ENCODE measurements around the gene PRR27. TPM values are rescaled to one million over a fixed set of nuclear protein-coding genes. Genes with fewer than 3 reads are reported as not detected.

PRR27 gene
- total RNA-seq: not detected in 2 replicates
- polyA plus RNA-seq: not detected in 2 replicates
- polyA plus RNA-seq (2011; cell fraction: cytosol; rRNA removed): not detected in 2 replicates
- not detected in 2 replicates for polyA plus RNA-seq (2011; cell fraction: nucleus; rRNA removed)
- not detected in 2 replicates for polyA plus RNA-seq (2012)
- not detected in 2 replicates for polyA minus RNA-seq
- not detected for polyA minus RNA-seq (2011; cell fraction: cytosol; rRNA and poly(A)+ RNA removed)
- polyA minus RNA-seq (2011; cell fraction: nucleus; rRNA and poly(A)+ RNA removed): not detected in 2 replicates
- not detected for Bru-seq, nascent RNA
- not detected for BruChase-seq, experiment 1, labeled RNA remaining after a 6-hour chase
- BruChase-seq, experiment 2, labeled RNA remaining after a 2-hour chase: not detected
- long read RNA-seq: 0 reads

GRCh38 chr4:70153937-70154336 lies at the start of gene PRR27:
Gene PRR27, plus strand, starts transcription at chr4:70154237. Its CDS starts 139 bp downstream, at chr4:70154376.
- H3K27me3 ChIP-seq (ENCODE audit: control insufficient read depth in 2 of 2, insufficient read depth in 2 of 2, low read length in 2 of 2): no peaks in the 10 kb centered on the region
- no peaks in the 10 kb centered on the region for H3K36me3 ChIP-seq (ENCODE audit: control insufficient read depth in 2 of 2, extremely low read depth in 1 of 2, insufficient read depth in 2 of 2, low read length in 2 of 2)
- POLR2A ChIA-PET: no interaction called here
- no peaks in the 10 kb centered on the region for H4K20me1 ChIP-seq (replicated peaks; ENCODE audit: control insufficient read depth, extremely low read depth, insufficient read depth, low read length)
- DNase-seq (ENCODE audit: low read depth, low spot score) (no peak), FAIRE-seq (no peak)
- H3K4me3 ChIP-seq (replicated peaks in 1 of 3; ENCODE audit: insufficient read depth in 1 of 3, low read depth in 1 of 3, low read length in 3 of 3): no peak within 1 kb of the TSS
- CTCF ChIA-PET: no interaction called here
- no peak for TF ChIP-seq POLR2AphosphoS5 (IDR thresholded peaks at IDR 0.05; ENCODE audit: insufficient read depth, low read depth, low read length)
- TF ChIP-seq JUN (IDR thresholded peaks at IDR 0.05; ENCODE audit: borderline replicate concordance, insufficient read depth, insufficient read length, low read depth): no peak
- no peak for TF ChIP-seq MYC (IDR thresholded peaks at IDR 0.05; ENCODE audit: low read depth, low read length)
- TF ChIP-seq GATA2 (IDR thresholded peaks at IDR 0.05; ENCODE audit: insufficient read depth, insufficient read length, low read depth, low read length): no peak
- no peak for TF ChIP-seq POLR2A (IDR thresholded peaks at IDR 0.05; ENCODE audit: low read depth, low read length)
- no peak for TF ChIP-seq CTCF (IDR thresholded peaks at IDR 0.05; ENCODE audit: extremely low read depth in 1 of 2, insufficient read depth in 1 of 2, low read depth in 1 of 2, low read length in 2 of 2)
- no peak for TF ChIP-seq MAX (IDR thresholded peaks at IDR 0.05; ENCODE audit: insufficient read depth, insufficient read length)
- no peak for TF ChIP-seq FOS (IDR thresholded peaks at IDR 0.05; ENCODE audit: borderline replicate concordance, insufficient read depth, low read length)
- no peak for TF ChIP-seq EZH2 (IDR thresholded peaks at IDR 0.05; ENCODE audit: borderline replicate concordance, low read depth, low read length, severe bottlenecking)
- no TSS peak for BruUV-seq (replicated peaks)
- H3K4me1 ChIP-seq (ENCODE audit: control insufficient read depth, extremely low read depth, insufficient read depth, low read length): no peaks in the 10 kb centered on the region
- H3K9ac ChIP-seq (replicated peaks; ENCODE audit: extremely low read depth, insufficient read depth, low read length): no peak within 1 kb of the TSS
- no peaks in the 10 kb centered on the region for H3K9me3 ChIP-seq (replicated peaks; ENCODE audit: control insufficient read depth, insufficient read depth, low read length)
- no peak within 1 kb of the TSS for H2AFZ ChIP-seq (ENCODE audit: low read depth, low read length)
- H3K4me2 ChIP-seq (ENCODE audit: insufficient read depth, low read length): no peak within 1 kb of the TSS
- dilution Hi-C loops (cut with MboI; ENCODE audit: extremely low pct_ligation_motif_present, low sequenced_read_pairs) (no loop called here), intact Hi-C loops (cut with micrococcal nuclease) (no loop called here)
- H3K27ac ChIP-seq (ENCODE audit: insufficient read depth, low read depth, low read length): no peak within 1 kb of the TSS
- H3K9me1 ChIP-seq (replicated peaks; ENCODE audit: control insufficient read depth, extremely low read depth, insufficient read depth, low read length): no peaks in the 10 kb centered on the region
- no peaks in the 10 kb centered on the region for H3K79me2 ChIP-seq (ENCODE audit: control insufficient read depth, insufficient read depth, low read length)

Data from endothelial cell of umbilical vein (primary cell).